Measurements from ENCODE around the gene TFEB. TPM values are rescaled to one million over a fixed set of nuclear protein-coding genes. Genes with fewer than 3 reads are reported as not detected.
A peak's percentile ranks its signal among the peaks of the same experiment; 100 is the strongest.

Gene TFEB
- total RNA-seq, 1 donor = 5.1 TPM

- H3K79me2 ChIP-seq (ENCODE audit: insufficient read depth, low read length) = no peaks in the 10 kb centered on the region
- H3K4me1 ChIP-seq (ENCODE audit: insufficient read depth, low read length) = no peaks in the 10 kb centered on the region
- H3K9me3 ChIP-seq (ENCODE audit: low read depth, low read length) = no peaks in the 10 kb centered on the region
- no peak overlapping the region for H3K27ac ChIP-seq (ENCODE audit: low read depth, low read length)
- no peak for DNase-seq (ENCODE audit: insufficient read length, low spot score, missing footprints)
- TF ChIP-seq, protein P1, sequence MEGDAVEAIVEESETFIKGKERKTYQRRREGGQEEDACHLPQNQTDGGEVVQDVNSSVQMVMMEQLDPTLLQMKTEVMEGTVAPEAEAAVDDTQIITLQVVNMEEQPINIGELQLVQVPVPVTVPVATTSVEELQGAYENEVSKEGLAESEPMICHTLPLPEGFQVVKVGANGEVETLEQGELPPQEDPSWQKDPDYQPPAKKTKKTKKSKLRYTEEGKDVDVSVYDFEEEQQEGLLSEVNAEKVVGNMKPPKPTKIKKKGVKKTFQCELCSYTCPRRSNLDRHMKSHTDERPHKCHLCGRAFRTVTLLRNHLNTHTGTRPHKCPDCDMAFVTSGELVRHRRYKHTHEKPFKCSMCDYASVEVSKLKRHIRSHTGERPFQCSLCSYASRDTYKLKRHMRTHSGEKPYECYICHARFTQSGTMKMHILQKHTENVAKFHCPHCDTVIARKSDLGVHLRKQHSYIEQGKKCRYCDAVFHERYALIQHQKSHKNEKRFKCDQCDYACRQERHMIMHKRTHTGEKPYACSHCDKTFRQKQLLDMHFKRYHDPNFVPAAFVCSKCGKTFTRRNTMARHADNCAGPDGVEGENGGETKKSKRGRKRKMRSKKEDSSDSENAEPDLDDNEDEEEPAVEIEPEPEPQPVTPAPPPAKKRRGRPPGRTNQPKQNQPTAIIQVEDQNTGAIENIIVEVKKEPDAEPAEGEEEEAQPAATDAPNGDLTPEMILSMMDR (IDR thresholded peaks at IDR 0.05; ENCODE audit: extremely low read depth, low read depth, low read length) = no peak
- H2AFZ ChIP-seq (ENCODE audit: low read length) = peak overlapping the region; percentile 84
- peaks cover 24% of the 10 kb centered on the region for H3K27me3 ChIP-seq (ENCODE audit: insufficient read depth, low read length)
- H3K4me3 ChIP-seq (ENCODE audit: insufficient read depth, low read length) = no peak overlapping the region
- no peaks in the 10 kb centered on the region for H4K20me1 ChIP-seq (ENCODE audit: insufficient read depth, low read length)
- no peak overlapping the region for H3K4me2 ChIP-seq (ENCODE audit: insufficient read depth, low read length)
- no peaks in the 10 kb centered on the region for H3K36me3 ChIP-seq (ENCODE audit: insufficient read depth, low read length)
These were observed 79.8 kb downstream of the TFEB start for GRCh38 chr6:41655646-41656001.

GRCh38 chr6:41655176-41655575, 80.2 kb downstream of the TFEB start:
- H3K27me3 ChIP-seq (ENCODE audit: insufficient read depth, low read length) = peaks cover 21% of the 10 kb centered on the region
- H3K9me3 ChIP-seq (ENCODE audit: low read depth, low read length) = no peaks in the 10 kb centered on the region
- no peak overlapping the region for H3K27ac ChIP-seq (ENCODE audit: low read depth, low read length)
- no peaks in the 10 kb centered on the region for H3K4me1 ChIP-seq (ENCODE audit: insufficient read depth, low read length)
- DNase-seq (ENCODE audit: insufficient read length, low spot score, missing footprints) = peak; percentile 53
- no peaks in the 10 kb centered on the region for H4K20me1 ChIP-seq (ENCODE audit: insufficient read depth, low read length)
- H2AFZ ChIP-seq (ENCODE audit: low read length) = no peak overlapping the region
- TF ChIP-seq, protein P1 (IDR thresholded peaks at IDR 0.05; ENCODE audit: extremely low read depth, low read depth, low read length) = no peak
- H3K4me3 ChIP-seq (ENCODE audit: insufficient read depth, low read length) = no peak overlapping the region
- H3K79me2 ChIP-seq (ENCODE audit: insufficient read depth, low read length) = no peaks in the 10 kb centered on the region
- H3K4me2 ChIP-seq (ENCODE audit: insufficient read depth, low read length) = no peak overlapping the region
- no peaks in the 10 kb centered on the region for H3K36me3 ChIP-seq (ENCODE audit: insufficient read depth, low read length)

DNA sequence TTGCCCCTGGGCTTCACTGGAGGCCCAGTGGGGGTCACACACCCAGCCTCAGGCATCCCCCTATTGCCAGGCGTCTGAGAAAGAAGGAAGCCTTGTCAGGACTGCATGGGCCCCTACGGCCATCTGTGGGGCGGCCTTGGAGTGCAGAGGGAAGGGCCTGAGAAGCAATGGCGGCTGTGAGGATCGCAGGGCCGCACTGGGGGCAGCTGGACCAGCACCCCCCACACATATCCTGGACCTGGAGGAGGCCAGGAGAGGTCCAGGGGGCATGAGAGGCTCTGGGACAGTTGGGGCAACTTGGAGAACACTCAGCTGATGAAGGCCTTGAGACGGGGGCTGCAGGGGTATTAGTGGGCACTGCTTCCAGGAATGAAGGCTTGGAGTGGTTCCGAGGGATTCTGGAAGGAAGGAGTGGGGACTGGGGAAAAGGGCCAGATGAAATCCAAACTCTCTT, 80.7 kb downstream of the TFEB start:
- no peak overlapping the region for H3K4me2 ChIP-seq (ENCODE audit: insufficient read depth, low read length)
- no peaks in the 10 kb centered on the region for H3K79me2 ChIP-seq (ENCODE audit: insufficient read depth, low read length)
- H3K4me1 ChIP-seq (ENCODE audit: insufficient read depth, low read length) = no peaks in the 10 kb centered on the region
- H2AFZ ChIP-seq (ENCODE audit: low read length) = no peak overlapping the region
- H3K27me3 ChIP-seq (ENCODE audit: insufficient read depth, low read length) = peaks cover 19% of the 10 kb centered on the region
- DNase-seq (ENCODE audit: insufficient read length, low spot score, missing footprints) = peak; percentile 63
- H3K36me3 ChIP-seq (ENCODE audit: insufficient read depth, low read length) = no peaks in the 10 kb centered on the region
- H3K4me3 ChIP-seq (ENCODE audit: insufficient read depth, low read length) = no peak overlapping the region
- no peak overlapping the region for H3K27ac ChIP-seq (ENCODE audit: low read depth, low read length)
- H3K9me3 ChIP-seq (ENCODE audit: low read depth, low read length) = no peaks in the 10 kb centered on the region
- TF ChIP-seq, protein P1 (IDR thresholded peaks at IDR 0.05; ENCODE audit: extremely low read depth, low read depth, low read length) = no peak
- no peaks in the 10 kb centered on the region for H4K20me1 ChIP-seq (ENCODE audit: insufficient read depth, low read length)

- H3K27ac ChIP-seq (ENCODE audit: low read depth, low read length) = no peak overlapping the region
- DNase-seq (ENCODE audit: insufficient read length, low spot score, missing footprints) = peak; percentile 56
- H3K79me2 ChIP-seq (ENCODE audit: insufficient read depth, low read length) = no peaks in the 10 kb centered on the region
- H3K9me3 ChIP-seq (ENCODE audit: low read depth, low read length) = no peaks in the 10 kb centered on the region
- H3K4me1 ChIP-seq (ENCODE audit: insufficient read depth, low read length) = no peaks in the 10 kb centered on the region
- no peaks in the 10 kb centered on the region for H4K20me1 ChIP-seq (ENCODE audit: insufficient read depth, low read length)
- TF ChIP-seq, protein P1 (IDR thresholded peaks at IDR 0.05; ENCODE audit: extremely low read depth, low read depth, low read length) = no peak
- no peak overlapping the region for H3K4me3 ChIP-seq (ENCODE audit: insufficient read depth, low read length)
- no peak overlapping the region for H2AFZ ChIP-seq (ENCODE audit: low read length)
- no peaks in the 10 kb centered on the region for H3K36me3 ChIP-seq (ENCODE audit: insufficient read depth, low read length)
- H3K27me3 ChIP-seq (ENCODE audit: insufficient read depth, low read length) = peaks cover 19% of the 10 kb centered on the region
- H3K4me2 ChIP-seq (ENCODE audit: insufficient read depth, low read length) = no peak overlapping the region
These were observed 81.2 kb downstream of the TFEB start for GRCh38 chr6:41654151-41654697.

Measured in osteoblast (primary cell).